ENCODE results near the gene WDSUB1.

The WDSUB1 gene

DNA sequence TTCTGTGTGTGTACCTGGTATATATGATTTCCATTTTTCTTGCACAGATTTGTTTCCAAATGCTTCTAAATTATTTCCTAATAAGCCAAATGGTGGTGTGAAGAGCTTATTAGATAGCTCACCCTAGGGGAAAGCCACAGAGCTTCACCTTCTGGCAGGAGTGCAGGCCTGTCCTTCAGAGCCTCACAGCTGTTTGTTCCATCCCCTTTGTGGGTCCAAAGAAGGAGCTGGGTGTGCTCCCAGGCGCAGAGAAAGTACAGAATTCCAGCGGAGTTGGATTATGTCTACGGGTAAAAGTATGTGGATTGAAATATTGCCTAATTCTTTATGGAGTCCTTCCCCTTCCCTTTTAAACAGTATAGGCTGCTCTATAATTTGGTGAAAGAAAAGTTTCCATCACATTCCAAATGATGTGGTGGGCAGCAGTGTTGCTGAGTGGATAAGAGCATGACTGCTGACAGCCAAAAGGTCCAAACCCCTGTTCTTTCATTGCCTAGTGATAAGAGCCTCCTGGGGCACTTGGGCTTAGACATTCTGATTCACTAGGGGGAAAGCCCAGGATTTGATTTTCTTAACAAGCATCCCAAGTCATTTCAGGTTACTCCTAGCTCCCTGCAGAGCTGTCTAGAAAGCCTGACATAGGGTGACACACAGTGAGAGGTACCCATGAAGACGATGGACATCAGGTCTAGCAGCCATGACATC, 86.6 kb downstream of the WDSUB1 start:
- DNase-seq (ENCODE audit: low read depth in 1 of 2, low spot score in 1 of 2) = no peak

- DNase-seq (ENCODE audit: low read depth in 1 of 2, low spot score in 1 of 2) = no peak
Observed at GRCh38 chr2:159199236-159199635, 87.3 kb downstream of the WDSUB1 start.

DNA sequence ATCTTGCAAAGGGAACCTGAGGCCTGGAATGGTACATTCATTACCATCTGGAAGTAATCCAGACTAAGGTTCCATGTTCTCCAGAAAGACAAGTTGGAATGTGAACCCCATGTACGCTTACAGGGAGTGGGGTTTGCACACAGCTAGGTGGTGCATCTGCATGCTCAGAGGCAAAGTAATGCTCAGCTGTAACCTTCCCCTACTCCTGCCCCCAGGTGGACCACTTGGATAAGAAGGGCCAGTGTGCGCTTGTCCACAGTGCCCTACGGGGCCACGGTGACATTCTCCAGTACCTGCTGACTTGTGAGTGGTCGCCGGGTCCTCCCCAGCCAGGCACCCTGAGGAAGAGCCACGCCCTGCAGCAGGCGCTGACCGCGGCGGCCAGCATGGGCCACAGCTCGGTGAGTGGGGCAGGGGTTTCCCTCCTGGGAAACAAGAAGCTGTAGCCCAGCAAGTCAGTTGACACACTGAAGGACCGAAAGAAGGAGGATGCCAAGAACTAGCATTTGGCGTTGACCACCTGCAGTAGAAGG, 90.0 kb downstream of the WDSUB1 start:
- no peak for DNase-seq (ENCODE audit: low read depth in 1 of 2, low spot score in 1 of 2)

- no peak for DNase-seq (ENCODE audit: low read depth in 1 of 2, low spot score in 1 of 2)
Observed at GRCh38 chr2:159195697-159196096, 90.8 kb downstream of the WDSUB1 start.

- DNase-seq (ENCODE audit: low read depth in 1 of 2, low spot score in 1 of 2) = no peak
Observed at GRCh38 chr2:159194241-159194640, 92.3 kb downstream of the WDSUB1 start.

GRCh38 chr2:159193791-159194190, 92.7 kb downstream of the WDSUB1 start:
- no peak for DNase-seq (ENCODE audit: low read depth in 1 of 2, low spot score in 1 of 2)

- DNase-seq (ENCODE audit: low read depth in 1 of 2, low spot score in 1 of 2) = no peak
Observed at GRCh38 chr2:159192371-159192918, 94.1 kb downstream of the WDSUB1 start.

DNA sequence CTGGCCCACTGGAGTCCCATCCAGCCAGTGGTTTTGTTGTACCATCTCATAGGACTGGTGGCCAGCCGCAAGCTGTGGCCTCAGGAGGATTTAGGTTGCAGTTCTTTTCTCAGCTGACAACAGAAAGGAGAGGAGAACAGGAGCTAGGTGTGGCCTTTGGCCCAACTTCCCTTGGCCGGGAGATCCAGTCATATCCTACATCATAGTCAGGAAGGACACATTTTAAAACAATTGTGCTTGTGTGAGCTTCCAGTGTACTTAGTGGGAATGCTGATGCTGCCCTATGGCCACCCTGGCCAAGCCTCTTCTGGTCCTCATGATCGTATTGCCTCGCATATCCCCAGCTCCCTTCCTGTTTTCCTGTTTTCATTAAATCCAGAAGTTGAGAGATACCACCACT, 98.1 kb downstream of the WDSUB1 start:
- no peak for DNase-seq (ENCODE audit: low read depth in 1 of 2, low spot score in 1 of 2)

DNA sequence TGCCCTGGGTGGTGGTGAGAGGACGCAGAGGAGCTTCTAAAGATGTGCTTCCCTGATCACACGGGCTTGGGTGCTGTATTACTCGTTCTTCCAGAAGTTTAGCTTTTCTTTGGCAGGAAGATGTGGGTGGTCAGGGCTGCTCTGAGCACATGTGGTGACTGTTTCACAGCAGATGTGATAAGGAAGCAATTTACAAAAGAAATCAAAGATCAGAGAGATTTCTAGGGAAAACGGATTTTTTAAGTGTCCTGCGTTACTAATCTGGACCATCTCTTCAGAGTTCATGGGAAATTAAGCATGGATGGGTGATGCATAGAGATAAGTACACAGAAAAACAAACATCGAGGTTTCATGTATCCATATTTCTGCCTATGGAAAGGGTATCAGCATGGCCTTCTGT, 99.4 kb downstream of the WDSUB1 start:
- DNase-seq (ENCODE audit: low read depth in 1 of 2, low spot score in 1 of 2) = no peak

DNA sequence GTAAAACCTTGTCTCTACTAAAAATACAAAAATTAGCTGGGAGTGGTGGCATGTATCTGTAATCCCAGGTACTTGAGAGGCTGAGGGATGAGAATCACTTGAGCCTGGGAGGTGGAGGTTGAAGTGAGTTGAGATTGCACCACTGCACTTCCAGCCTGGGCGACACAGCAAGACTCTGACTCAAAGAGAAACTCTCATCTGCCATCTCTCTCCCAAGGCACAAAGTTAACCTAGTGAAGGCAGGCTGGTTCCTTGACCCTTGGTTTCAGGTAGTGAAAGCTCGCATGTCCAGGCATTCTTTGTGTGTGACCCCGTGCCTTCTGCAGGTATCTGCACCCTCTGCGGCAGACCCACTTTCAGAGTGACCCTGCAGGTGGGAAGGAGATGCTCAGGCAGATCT, 100.0 kb downstream of the WDSUB1 start:
- no peak for DNase-seq (ENCODE audit: low read depth in 1 of 2, low spot score in 1 of 2)

All from activated CD4-positive, alpha-beta T cell treated with anti-CD3 and anti-CD28 coated beads, Interleukin-2, amount 50 U/mL, for 24 hours (primary cell).